ENCODE measurements around the gene LINC01488.

- TF ChIP-seq CTCF (IDR thresholded peaks at IDR 0.05) (no peak), EZH2 (IDR thresholded peaks at IDR 0.05; ENCODE audit: borderline replicate concordance, insufficient read depth, low read depth, low read length, poor library complexity, severe bottlenecking) (no peak)
Observed at GRCh38 chr11:69454018-69454417, 27.4 kb upstream of the LINC01488 start.

Measured in B cell (primary cell).